ENCODE results near the gene IER3IP1. TPM values are rescaled to one million over a fixed set of nuclear protein-coding genes. Genes with fewer than 3 reads are reported as not detected.

The IER3IP1 gene
- total RNA-seq, 2 experiments from 2014 or later = 5.5 to 11.6 TPM

- peak overlapping the region; percentile 95 for H3K4me2 ChIP-seq (ENCODE audit: low read length)
- peak overlapping the region; percentile 75 for H3K4me3 ChIP-seq (ENCODE audit: low read depth, low read length, poor library complexity, severe bottlenecking)
- TF ChIP-seq, protein P1, sequence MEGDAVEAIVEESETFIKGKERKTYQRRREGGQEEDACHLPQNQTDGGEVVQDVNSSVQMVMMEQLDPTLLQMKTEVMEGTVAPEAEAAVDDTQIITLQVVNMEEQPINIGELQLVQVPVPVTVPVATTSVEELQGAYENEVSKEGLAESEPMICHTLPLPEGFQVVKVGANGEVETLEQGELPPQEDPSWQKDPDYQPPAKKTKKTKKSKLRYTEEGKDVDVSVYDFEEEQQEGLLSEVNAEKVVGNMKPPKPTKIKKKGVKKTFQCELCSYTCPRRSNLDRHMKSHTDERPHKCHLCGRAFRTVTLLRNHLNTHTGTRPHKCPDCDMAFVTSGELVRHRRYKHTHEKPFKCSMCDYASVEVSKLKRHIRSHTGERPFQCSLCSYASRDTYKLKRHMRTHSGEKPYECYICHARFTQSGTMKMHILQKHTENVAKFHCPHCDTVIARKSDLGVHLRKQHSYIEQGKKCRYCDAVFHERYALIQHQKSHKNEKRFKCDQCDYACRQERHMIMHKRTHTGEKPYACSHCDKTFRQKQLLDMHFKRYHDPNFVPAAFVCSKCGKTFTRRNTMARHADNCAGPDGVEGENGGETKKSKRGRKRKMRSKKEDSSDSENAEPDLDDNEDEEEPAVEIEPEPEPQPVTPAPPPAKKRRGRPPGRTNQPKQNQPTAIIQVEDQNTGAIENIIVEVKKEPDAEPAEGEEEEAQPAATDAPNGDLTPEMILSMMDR (conservative IDR thresholded peaks at IDR 0.05; ENCODE audit: low read length) = no peak
- no peak for TF ChIP-seq EZH2phosphoT487 (IDR thresholded peaks at IDR 0.05; ENCODE audit: borderline replicate concordance, low read depth, low read length)
- ChIA-PET CTCF (ENCODE audit: unreplicated experiment) (no interaction called here), POLR2A (interaction anchor here (1.0 kb wide), 1 partner anchor 29 kb away, joined by 3 read pairs; no protein-coding TSS in a partner anchor)
- no peaks in the 10 kb centered on the region for H3K9me2 ChIP-seq (ENCODE audit: insufficient read depth, low read length)
- BruUV-seq (replicated peaks) = no TSS peak
- H4K20me1 ChIP-seq (ENCODE audit: insufficient read depth, low read length) = no peaks in the 10 kb centered on the region
- peak overlapping the region; percentile 66; the same call in 1 of the 2 replicates for H2AFZ ChIP-seq (ENCODE audit: low read length)
- H3K36me3 ChIP-seq (ENCODE audit: insufficient read depth, low read length) = peaks cover 8% of the 10 kb centered on the region
- no peak for DNase-seq (ENCODE audit: low spot score)
- H3K79me2 ChIP-seq (ENCODE audit: insufficient read depth, low read depth, low read length) = no peaks in the 10 kb centered on the region
- H3K9me3 ChIP-seq (ENCODE audit: low read length) = no peaks in the 10 kb centered on the region
- intact Hi-C loops (cut with micrococcal nuclease; ENCODE audit: unreplicated experiment) = no loop called here
- peaks cover 4% of the 10 kb centered on the region for H3K4me1 ChIP-seq (ENCODE audit: insufficient read depth, low read length, poor library complexity, severe bottlenecking)
- no peak overlapping the region for H3K27ac ChIP-seq (ENCODE audit: low read depth, low read length, poor library complexity, severe bottlenecking)
Measured at GRCh38 chr18:47149457-47150028, 26.6 kb downstream of the IER3IP1 start.

DNA sequence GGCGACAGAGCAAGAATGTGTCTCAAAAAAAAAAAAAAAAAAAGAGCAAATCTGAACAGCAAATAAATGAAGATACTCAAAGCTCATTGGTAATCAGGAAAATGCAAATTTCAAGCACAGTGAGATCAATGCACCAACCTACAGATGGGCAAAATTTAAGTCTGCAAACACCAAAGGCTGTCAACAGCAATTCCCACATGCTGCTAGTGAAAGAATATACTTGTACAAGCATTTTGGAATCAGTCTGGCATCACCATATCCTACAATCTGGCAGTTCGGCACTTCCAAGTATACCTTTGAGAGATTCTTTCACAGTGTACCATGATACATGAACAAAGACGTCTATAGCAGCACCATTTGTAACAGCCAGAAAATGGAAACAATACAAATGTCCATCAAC is 30.0 kb downstream of the IER3IP1 start:
- no peak for TF ChIP-seq EZH2phosphoT487 (IDR thresholded peaks at IDR 0.05; ENCODE audit: borderline replicate concordance, low read depth, low read length)
- TF ChIP-seq, protein P1 (conservative IDR thresholded peaks at IDR 0.05; ENCODE audit: low read length) = no peak
- BruUV-seq (replicated peaks) = no TSS peak
- intact Hi-C loops (cut with micrococcal nuclease; ENCODE audit: unreplicated experiment) = no loop called here
- Histone ChIP-seq H4K20me1 (ENCODE audit: insufficient read depth, low read length) (no peaks in the 10 kb centered on the region), H2AFZ (ENCODE audit: low read length) (no peak overlapping the region), H3K79me2 (ENCODE audit: insufficient read depth, low read depth, low read length) (no peaks in the 10 kb centered on the region), H3K4me1 (ENCODE audit: insufficient read depth, low read length, poor library complexity, severe bottlenecking) (peaks cover under 1% of the 10 kb centered on the region), H3K36me3 (ENCODE audit: insufficient read depth, low read length) (no peaks in the 10 kb centered on the region; the same call in 1 of the 2 replicates), H3K4me3 (ENCODE audit: low read depth, low read length, poor library complexity, severe bottlenecking) (no peak overlapping the region), H3K9me2 (ENCODE audit: insufficient read depth, low read length) (no peaks in the 10 kb centered on the region), H3K4me2 (ENCODE audit: low read length) (no peak overlapping the region), H3K27ac (ENCODE audit: low read depth, low read length, poor library complexity, severe bottlenecking) (no peak overlapping the region), H3K9me3 (ENCODE audit: low read length) (no peaks in the 10 kb centered on the region)
- POLR2A ChIA-PET = interaction anchor here (0.7 kb wide), 1 partner anchor 25 kb away, joined by 3 read pairs; no protein-coding TSS in a partner anchor
- CTCF ChIA-PET (ENCODE audit: unreplicated experiment) = no interaction called here
- no peak for DNase-seq (ENCODE audit: low spot score)

DNA sequence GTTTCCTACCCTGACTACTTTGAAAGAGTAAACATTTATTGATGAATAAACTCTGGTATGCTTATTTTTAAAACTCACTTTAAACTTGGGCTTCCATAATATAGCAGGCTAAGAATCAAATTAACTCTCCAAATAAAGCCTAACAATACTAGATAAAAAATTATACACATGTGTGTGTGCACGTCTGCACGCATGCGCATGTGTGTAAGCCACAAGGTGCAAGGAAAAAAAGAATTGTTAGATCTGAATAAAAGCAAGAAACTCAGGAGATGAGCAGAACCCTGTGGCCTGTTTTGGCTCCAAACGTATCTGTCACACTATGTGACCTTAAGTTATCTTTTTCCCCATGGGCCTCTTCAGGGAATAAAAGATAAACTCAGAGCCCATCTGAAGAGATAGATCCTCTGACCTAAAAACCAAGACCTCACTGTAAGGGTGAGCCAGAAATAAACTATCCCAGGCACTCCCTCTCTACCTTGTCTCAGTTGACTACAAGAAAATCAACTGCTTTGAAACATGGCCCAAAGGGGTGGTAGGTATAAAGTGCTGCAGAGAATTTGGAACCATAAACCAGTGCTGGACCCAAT is 32.2 kb downstream of the IER3IP1 start:
- H2AFZ ChIP-seq (ENCODE audit: low read length) = no peak overlapping the region
- no peaks in the 10 kb centered on the region for H3K79me2 ChIP-seq (ENCODE audit: insufficient read depth, low read depth, low read length)
- H3K4me3 ChIP-seq (ENCODE audit: low read depth, low read length, poor library complexity, severe bottlenecking) = no peak overlapping the region
- no peaks in the 10 kb centered on the region for H4K20me1 ChIP-seq (ENCODE audit: insufficient read depth, low read length)
- H3K4me1 ChIP-seq (ENCODE audit: insufficient read depth, low read length, poor library complexity, severe bottlenecking) = no peaks in the 10 kb centered on the region
- BruUV-seq (replicated peaks) = no TSS peak
- ChIA-PET POLR2A (no interaction called here), CTCF (ENCODE audit: unreplicated experiment) (no interaction called here)
- intact Hi-C loops (cut with micrococcal nuclease; ENCODE audit: unreplicated experiment) = no loop called here
- no peaks in the 10 kb centered on the region for H3K9me2 ChIP-seq (ENCODE audit: insufficient read depth, low read length)
- no peak for TF ChIP-seq EZH2phosphoT487 (IDR thresholded peaks at IDR 0.05; ENCODE audit: borderline replicate concordance, low read depth, low read length)
- TF ChIP-seq, protein P1 (conservative IDR thresholded peaks at IDR 0.05; ENCODE audit: low read length) = no peak
- no peaks in the 10 kb centered on the region; the same call in 1 of the 2 replicates for H3K36me3 ChIP-seq (ENCODE audit: insufficient read depth, low read length)
- no peak overlapping the region for H3K4me2 ChIP-seq (ENCODE audit: low read length)
- no peak for DNase-seq (ENCODE audit: low spot score)
- H3K27ac ChIP-seq (ENCODE audit: low read depth, low read length, poor library complexity, severe bottlenecking) = no peak overlapping the region
- no peaks in the 10 kb centered on the region for H3K9me3 ChIP-seq (ENCODE audit: low read length)
